ENCODE results near the gene SEPTIN5.
"Not testable (repeated sequence)": the region's sequence is repeated elsewhere in the genome, so short reads cannot be mapped to it uniquely, and the experiment has no call there.

SEPTIN5 gene

DNA sequence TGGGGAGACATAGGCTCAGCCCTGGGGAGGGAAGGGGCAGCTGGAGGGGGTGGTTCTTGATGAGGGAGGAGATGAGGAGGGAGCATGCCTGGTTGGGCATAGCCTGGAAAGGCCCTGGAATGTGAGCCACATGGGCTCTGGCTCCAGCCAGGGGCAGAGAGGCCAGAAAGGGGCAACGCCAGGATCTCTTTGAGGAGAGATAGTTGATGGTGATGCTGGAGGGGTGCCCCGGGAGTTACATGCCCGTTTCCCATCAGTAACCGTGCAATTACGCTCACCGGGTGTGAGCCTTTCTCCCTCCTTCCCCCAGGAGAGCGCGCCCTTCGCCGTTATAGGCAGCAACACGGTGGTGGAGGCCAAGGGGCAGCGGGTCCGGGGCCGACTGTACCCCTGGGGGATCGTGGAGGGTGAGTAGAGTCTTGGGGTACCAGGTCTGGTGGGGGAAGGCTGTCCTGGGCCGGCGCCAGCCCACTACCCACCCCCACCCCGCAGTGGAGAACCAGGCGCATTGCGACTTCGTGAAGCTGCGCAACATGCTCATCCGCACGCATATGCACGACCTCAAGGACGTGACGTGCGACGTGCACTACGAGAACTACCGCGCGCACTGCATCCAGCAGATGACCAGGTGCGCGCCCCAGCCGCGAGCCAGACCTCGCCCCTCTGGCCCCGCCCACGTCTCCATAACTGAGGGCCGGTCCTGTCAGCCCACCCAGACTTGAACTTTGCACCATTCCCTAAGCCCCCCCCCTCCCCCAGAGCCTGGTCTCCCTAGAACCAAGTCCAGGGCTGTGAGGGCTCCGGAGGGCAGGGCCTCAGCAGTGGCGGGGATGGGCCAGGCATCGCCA, 7.3 kb downstream of the SEPTIN5 start:
- no peak for DNase-seq

DNA sequence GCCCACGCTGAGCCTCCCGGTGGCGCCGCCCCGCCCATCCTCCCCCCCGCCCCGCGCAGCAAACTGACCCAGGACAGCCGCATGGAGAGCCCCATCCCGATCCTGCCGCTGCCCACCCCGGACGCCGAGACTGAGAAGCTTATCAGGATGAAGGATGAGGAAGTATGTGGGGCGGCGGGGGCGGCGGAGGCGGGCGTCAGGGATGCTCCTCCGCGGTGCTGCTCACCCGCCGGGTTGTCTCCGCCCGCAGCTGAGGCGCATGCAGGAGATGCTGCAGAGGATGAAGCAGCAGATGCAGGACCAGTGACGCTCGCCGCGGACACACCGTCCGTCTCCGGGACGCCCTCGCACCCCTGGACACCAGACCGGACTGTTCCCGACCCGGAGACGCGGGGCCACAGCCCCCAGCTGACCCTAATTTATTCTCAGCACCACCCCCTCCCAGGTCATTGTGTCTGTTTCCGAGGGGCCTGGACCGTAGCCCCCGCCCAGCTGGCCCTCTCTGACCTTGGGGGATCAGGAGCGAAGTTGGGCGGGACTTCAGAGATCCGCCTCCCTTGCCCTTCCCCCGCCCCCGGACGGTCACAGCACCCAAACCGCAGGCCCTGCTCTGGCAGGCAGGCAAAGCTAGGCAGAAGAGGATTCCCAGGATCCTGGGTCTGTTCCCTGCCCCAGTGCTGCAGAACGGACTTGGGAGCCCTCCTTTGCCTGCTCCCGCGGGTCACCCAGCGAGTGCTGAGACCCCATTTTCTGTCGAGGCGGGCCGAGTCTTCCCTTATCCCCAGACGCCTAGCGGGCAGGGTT, 8.1 kb downstream of the SEPTIN5 start:
- DNase-seq: no peak

DNA sequence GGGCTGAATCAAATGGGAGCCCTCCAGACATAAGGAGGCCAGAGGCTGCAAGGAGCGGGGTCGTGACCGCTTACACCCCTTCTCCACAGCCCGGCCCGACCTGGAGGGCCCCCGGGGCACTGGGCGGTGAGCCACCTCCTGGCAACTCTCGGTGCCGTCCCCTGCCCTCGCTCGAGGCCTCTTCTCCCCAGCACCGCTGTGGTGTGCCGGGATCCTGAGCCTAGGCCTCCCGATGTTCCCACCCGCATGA, 8.6 kb downstream of the SEPTIN5 start:
- no peak for DNase-seq

DNA sequence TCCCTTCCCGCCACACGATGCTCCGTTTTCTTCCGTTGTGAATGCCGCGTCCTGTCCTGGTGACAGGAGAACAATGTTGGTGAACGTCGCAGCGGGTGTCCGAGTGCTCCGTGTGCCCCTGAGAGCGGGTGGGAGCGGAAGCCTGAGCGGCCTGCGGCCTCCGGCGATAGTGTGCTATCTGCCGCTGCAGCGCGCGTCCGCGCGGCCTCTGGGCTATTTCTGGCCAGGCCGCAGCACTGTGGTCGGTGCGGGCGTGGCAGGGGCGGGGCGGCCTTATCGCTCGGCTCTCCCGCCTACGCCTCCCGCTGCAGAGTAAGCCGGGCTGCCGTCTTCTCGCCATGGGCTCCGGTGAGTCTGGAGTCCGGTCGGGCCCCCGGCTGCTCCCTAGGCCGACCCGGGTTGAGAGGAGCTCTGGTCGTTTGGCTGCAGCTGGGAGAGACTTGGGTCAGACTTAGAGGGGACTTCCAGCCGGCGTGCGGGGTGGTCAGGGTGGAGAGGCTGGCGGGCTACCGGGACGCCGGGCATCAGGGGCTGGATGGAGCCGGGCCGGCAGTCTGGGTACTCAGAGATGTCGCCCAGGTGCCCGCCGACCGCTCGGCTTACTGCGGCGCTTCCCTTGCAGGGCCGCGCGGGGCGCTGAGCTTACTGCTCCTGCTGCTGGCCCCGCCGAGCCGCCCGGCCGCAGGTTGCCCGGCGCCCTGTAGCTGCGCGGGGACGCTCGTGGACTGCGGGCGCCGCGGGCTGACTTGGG, 9.1 kb downstream of the SEPTIN5 start, which contains the start of gene GP1BB:
GP1BB (plus strand) TSS at position 308 of the 751 bp plus-strand sequence; CDS start at position 339, 31 bp downstream.
- DNase-seq: no peak

DNA sequence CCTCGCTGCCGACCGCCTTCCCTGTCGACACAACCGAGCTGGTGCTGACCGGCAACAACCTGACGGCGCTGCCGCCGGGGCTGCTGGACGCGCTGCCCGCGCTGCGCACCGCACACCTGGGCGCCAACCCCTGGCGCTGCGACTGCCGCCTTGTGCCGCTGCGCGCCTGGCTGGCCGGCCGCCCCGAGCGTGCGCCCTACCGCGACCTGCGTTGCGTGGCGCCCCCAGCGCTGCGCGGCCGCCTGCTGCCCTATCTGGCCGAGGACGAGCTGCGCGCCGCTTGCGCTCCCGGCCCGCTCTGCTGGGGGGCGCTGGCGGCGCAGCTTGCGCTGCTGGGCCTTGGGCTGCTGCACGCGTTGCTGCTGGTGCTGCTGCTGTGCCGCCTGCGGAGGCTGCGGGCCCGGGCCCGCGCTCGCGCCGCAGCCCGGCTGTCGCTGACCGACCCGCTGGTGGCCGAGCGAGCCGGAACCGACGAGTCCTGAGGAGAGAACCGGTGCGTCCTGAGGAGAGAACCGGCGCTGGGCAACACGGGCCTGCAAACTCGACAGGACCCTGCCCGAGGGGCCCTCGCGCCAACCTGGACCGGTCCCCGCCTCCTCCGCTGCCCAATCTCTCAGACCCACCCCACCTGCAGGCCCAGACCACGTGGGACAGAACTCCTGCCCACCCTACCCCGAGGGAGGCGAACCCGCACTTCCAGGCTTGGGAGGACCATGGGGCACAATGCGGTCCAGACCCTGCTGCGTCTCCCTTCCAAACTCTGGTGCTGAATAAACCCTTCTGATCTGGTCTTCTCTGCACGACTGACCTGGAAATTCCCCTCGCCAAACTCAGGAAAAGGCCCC, 9.9 kb downstream of the SEPTIN5 start:
- DNase-seq: no peak

DNA sequence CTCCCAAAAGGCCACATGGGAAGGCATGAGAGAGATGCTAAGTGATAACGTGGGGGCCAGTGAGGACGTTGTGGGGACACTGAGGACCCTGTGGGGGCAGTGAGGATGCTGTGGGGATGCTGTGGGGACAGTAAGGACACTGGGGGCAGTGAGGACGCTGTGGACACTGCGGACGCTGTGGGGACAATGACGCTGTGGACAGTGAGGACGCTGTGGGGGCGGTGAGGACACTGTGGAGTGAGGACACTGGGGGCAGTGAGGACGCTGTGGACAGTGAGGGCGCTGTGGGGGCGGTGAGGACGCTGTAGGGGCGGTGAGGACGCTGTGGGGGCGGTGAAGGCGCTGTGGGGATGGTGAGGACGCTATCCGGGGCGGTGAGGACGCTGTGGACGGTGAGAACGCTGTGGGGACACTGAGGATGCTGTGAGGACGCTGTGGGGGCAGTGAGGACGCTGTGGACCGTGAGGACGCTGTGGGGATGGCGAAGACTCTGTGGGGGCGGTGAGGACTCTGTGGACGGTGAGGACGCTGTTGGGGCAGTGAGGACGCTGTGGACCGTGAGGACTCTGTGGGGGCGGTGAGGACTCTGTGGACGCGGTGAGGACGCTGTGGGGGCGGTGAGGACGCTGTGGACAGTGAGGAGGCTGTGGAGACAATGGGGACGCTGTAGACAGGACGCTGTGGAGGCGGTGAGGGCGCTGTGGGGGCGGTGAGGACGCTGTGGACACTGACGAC, 10.8 kb downstream of the SEPTIN5 start:
- no peak for DNase-seq

DNA sequence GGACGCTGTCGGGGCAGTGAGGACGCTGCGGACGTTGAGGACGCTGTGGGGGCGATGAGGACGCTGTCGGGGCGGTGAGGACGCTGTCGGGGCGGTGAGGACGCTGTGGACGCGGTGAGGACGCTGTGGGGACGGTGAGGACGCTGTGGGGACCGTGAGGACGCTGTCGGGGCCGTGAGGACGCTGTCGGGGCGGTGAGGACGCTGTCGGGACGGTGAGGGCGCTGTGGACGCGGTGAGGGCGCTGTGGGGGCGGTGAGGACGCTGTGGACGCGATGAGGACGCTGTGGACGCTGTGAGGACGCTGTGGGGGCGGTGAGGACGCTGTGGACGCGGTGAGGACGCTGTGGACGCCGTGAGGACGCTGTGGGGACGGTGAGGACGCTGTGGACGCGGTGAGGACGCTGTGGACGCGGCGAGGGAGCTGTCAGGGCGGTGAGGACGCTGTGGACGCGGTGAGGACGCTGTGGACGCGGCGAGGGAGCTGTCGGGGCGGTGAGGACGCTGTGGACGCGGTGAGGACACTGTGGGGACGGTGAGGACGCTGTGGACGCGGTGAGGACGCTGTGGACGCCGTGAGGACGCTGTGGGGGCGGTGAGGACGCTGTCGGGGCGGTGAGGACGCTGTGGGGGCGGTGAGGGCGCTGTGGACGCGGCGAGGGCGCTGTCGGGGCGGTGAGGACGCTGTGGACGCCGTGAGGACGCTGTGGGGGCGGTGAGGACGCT, 11.9 kb downstream of the SEPTIN5 start:
- not testable (repeated sequence) for DNase-seq

DNA sequence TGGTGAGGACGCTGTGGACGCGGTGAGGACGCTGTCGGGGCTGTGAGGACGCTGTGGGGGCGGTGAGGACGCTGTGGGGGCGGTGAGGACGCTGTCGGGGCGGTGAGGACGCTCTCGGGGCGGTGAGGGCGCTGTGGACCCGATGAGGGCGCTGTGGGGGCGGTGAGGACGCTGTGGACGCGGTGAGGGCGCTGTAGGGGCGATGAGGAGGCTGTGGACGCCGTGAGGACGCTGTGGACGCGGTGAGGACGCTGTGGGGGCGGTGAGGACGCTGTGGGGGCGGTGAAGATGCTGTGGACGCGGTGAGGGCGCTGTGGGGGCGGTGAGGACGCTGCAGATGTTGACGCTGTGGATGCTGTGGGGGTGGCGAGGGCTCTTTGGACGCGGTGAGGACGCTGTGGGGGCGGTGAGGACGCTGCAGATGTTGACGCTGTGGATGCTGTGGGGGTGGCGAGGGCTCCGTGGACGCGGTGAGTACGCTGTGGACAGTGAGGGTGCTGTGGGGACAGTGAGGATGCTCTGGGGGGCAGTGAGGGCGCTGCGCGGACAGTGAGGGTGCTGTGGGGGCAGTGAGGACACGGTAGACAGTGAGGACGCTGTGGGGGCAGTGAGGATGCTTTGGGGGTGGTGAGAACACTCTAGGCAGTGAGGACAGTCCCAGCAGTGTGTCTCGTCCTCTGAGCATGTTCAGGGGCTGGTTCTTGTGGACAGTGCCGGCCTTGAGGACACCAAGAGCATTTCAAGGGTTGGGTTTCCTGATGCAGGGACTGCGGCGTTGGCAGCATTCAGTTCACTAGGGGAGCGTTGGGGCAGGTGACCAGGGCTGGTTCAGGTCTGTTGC, 13.2 kb downstream of the SEPTIN5 start:
- DNase-seq: no peak

DNA sequence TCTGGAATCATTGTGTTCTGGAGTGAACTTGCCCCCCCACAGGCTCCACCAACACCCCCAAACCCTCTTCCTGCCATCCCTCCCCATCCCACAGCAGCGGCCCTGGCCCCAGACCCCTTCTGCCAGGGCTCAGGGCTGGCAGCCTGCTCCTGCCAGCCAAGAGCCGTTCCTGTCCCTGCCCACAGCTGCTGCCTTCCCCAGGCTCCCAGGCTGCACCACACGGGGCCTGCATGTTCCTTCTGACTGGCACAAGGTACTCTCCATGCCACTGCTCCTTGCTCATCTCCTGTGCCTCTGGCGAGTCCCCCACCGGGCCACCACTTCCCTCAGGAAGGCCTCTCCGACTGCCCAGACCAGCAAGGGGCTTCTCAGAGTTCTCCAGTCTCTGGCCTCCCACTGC, 14.0 kb downstream of the SEPTIN5 start:
- DNase-seq: no peak

DNA sequence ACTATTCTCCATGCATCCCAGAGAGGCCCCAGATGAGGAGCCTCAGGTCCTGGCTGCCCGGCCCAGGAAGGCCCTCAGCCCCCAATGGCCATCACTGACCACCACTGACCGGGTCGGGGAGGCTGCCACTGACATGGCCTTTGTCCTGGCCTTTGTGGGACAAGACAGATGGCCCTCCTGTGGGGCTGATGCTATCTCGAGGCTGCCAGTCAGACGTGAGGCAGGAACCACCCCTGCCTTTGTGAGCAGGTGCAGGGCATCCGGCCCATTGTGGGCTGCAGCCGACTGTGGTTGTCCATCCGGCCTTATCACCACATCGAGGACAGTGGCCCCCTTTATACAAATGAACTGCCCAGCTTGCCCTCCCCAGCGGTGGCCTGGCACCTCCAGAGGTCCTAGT, 14.5 kb downstream of the SEPTIN5 start:
- no peak for DNase-seq

DNA sequence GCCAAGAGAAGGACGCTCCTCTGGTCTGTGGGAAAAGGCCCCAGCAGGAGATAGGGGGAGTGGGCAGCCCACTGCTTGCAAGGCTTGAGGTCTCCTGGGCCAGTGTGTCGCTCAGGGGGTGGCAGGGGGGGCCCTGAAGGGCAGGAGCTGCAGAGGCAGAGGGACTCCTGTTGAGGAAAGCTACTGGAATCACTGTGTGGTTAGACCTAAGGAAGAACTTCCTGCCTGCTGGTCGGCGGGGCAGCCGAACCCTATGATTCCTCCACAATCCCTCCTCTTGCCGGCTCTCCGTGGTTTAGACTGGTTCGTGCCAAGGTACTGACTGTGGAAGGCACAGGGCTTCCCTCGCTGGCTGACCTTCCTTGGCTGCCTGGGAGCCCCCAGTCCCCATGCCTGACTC, 15.2 kb downstream of the SEPTIN5 start:
- DNase-seq: no peak

DNA sequence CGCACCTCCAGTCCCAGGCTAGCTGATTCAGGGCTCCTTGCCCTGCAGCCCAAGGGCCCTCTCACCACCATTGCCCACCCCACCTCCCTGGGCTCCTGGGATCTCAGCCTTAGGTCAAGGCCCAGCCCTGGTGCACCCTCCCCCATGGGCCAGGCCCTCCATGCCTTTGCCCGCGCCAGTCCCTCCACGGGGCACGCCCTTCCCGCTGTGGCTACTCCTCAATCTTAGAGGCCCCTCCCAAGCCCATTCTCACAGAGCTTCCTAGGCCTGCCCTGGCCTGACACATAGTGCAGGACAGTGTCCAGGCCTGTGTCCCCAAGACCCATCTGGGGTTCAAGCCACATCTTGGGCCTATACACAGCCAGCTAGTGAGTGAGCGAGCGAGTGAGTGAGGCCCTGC, 15.9 kb downstream of the SEPTIN5 start:
- no peak for DNase-seq

DNA sequence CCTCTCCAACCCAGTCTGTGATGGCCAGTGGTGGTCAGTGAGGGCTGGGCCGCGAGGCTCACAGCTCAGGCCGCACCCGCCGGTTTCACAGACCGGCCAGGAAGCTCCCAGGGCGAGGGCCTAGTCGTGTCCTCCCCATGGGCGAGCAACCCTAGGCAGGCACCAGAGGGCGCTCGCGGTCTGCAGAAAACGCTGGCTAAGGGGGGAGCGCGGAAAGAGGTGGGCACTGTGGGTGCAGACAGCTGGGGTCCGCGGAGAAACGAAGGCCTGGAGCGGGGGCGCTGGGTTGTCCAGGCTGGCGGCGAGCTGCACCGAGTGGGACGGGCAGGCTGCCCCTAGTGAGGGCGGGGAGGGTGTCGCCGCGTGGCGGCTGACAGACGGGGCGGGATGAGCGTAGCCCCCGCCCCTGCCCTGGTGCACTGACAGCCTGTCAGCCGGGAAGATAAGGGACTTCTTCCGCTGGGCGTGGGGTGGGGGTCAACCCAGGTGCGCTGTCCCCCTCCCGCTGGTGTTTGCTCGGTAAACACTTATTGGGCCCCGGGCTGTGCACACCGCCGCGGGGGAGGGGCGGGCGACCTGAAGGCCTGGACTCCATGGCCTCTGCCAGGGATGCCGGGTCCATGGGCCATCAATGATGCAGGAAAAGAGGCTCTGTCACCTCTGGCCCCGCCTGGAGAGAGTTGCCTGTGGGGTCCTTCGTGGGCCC, 16.5 kb downstream of the SEPTIN5 start:
- peak; percentile 82 for DNase-seq

DNA sequence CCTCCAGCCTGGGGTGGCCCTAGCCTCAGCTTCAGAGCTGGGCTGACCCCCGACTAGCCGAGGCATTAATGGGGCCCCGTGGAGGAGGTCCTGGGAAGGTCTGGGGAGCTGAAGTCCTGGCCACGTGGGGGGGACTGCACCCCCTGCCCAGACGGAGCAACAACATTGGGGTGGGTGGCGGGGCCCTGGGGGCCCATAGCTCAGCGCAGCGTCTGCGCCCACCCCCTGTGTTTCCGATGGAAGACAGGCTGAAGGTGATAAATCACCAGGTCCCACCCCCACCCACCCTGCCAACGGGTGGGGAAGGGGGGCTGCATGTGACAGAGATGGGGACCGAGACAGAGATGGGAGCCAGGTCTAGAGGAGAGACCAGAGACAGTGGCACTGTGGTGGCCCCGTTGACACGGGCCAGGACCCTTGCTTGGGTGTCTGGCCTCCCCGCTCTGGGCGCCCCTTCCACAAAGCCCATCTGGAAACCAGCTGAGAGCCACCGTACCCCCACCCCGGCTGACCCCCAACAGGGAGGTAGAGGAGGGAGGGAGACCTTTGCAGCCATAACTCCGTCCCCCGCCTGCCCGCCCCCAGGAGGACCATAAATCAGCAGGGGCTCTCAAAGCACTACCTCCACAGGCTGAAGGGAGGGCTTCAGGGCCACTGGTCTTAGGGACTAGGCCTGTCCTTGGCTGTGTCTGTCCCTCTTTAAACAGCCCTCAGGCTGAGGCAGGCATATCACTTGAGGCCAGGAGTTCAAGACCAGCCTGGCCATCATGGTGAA, 17.2 kb downstream of the SEPTIN5 start:
- no peak for DNase-seq

DNA sequence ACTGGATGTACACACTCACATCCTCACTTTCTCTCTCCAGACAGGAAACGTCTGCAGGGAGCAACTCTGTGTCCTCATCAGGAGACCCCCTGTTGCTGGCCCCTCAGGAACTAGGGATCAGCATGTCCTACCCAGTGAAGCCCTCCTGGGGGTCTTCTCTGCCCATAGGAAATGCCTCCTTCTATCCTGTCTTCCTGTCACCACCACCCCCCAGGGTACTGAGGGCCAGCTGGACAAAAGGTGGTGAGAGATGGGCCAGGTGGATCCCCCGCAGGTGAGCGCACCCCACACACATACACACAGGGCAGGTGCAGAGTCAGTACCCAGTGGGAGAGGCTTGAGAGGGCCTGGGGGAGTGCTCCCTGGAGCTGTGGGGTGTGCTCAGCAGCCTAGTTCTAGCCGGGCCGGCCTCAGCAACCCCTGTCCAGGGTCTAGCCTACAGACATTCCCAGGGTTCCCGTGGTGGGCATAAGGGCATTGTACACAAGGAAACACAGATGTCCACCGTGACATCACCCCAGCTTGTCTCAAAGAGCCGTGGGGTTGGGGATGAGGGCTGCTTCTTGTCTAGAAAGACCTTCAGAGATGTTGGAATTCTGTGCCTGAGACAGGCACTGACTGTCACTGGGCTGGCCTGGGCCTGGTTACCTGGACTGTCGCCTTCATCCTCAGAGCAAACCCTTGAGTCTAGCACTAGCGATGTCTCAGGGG, 18.3 kb downstream of the SEPTIN5 start:
- DNase-seq: no peak

DNA sequence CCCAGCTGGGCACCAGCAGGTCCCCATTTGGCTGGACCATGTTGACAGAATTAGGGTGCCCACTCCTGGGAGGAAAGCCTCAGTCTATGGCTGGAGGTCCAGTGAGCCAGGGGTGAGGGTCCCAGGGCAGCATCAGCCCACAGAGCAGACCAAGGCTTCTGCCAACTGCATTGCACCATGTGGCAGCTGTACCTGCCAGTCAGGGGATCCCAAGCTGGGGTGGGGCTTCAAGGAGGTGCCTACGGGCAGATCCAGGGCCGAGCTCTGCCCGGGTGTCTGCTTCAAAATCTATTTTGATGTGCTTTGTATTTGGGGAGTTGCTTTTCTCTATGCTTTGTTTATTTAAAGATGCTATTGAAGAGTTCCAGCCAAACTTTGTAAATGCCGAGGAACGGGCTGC, 19.5 kb downstream of the SEPTIN5 start:
- no peak for DNase-seq

DNA sequence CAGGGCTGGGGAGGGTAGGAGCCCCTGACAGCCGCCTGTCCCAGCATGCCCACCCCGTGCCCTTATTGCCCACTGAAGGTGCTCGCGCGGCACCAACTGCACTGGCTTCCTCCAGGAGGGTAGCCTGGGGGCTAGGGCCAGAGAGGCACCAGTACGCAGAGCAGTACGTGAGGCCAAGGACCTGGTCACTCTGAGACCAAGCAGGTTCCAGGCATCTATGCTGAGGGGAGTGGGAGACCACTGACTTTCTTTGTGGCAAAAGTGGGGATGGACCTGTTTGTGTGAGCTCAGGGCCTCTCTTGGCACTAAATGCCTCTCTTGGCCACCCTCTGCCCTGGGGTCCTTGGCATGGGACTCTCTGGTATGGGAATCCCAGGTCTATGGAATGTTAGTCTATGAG, 19.9 kb downstream of the SEPTIN5 start:
- no peak for DNase-seq

DNA sequence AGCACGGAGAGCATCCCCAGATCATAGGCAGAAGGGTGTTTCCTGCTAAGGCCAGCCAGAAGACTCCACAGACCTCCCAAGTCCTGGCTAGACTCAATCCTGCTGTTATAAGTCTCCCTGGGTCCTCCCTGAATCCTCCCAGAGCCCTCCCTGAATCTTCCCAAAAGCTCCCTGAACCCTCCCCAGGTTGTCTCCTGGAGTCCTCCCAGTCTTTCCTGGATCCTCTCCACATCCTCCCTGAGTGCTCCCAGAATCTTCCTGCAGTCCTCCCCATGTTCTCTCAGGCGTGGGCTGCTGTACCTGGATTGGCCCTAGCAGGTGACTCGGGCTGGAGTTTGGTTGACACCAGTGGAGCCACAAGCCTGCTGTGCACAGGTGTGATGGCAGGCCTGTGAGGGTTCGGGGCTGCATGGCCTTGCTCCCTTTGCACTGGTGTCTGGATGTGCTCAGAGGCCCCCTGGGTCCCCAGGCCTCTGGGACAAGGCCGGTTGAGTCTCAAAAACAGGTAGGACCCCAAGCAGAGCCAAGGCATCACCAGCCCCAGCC, 20.6 kb downstream of the SEPTIN5 start:
- no peak for DNase-seq

Data from CD4-positive, alpha-beta T cell treated with Interleukin-21 for 1 hour (primary cell).